Gastrocnemius medialis (tissue), 4 donors: ENCODE measurements around the gene ATP4B.

Experiments used
- POLR2A ChIP-seq, 2 donors: fragments of 450-650 bp; IDR thresholded peaks; one replicate each; pipeline ENCODE4 v1.6.1; 2017; ENCODE audit warnings: antibody characterized with exemption in 2 of 2, mild to moderate bottlenecking in 2 of 2, moderate library complexity in 2 of 2
- TF ChIP-seq, protein P1 (sequence below), 5 experiments: fragments of 450-650 bp in 3 of 5; fragments of 200-600 bp in 2 of 5; sonication (generic) in 2 of 5; IDR thresholded peaks in 4 of 5; conservative IDR thresholded peaks in 1 of 5; 1 replicate in 4 of 5; 2 replicates in 1 of 5; pipeline ENCODE4 v1.5.1; 2016 to 2019; ENCODE audit warnings: antibody characterized with exemption in 5 of 5, mild to moderate bottlenecking in 3 of 5, moderate library complexity in 3 of 5

DNA sequence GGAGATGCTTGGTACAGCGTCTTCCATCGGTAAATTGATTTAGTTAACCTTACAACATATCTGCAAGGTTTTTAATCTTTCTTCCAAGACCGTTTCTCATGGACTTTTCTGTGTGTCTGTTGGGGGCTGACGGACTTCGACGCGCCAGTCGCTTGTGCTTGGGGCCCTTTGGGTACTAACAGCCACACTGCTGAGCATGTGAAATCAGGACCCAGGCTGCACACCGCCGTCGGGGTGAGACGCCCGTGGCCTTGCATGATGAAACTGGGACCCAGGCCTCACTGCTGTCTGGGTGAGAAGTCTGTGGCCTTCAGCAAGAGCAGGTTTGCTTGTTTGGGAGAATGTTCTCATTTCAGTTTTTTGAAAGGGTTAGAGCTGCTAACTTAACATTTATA, 9.8 kb downstream of the ATP4B start:
- TF ChIP-seq, protein P1, sequence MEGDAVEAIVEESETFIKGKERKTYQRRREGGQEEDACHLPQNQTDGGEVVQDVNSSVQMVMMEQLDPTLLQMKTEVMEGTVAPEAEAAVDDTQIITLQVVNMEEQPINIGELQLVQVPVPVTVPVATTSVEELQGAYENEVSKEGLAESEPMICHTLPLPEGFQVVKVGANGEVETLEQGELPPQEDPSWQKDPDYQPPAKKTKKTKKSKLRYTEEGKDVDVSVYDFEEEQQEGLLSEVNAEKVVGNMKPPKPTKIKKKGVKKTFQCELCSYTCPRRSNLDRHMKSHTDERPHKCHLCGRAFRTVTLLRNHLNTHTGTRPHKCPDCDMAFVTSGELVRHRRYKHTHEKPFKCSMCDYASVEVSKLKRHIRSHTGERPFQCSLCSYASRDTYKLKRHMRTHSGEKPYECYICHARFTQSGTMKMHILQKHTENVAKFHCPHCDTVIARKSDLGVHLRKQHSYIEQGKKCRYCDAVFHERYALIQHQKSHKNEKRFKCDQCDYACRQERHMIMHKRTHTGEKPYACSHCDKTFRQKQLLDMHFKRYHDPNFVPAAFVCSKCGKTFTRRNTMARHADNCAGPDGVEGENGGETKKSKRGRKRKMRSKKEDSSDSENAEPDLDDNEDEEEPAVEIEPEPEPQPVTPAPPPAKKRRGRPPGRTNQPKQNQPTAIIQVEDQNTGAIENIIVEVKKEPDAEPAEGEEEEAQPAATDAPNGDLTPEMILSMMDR (IDR thresholded peaks at IDR 0.05 in 4 of 5, conservative IDR thresholded peaks at IDR 0.05 in 1 of 5), result no peak
- TF ChIP-seq POLR2A (IDR thresholded peaks at IDR 0.05), result no peak
